SK-N-MC (cell line): ENCODE results near the gene ITGB4.

Experiments used
- DNase-seq: peaks from one replicate; pipeline ENCODE4 v3.0.0-alpha.2; 2011; ENCODE audit warnings: low read depth, low spot score
- H3K27ac ChIP-seq: fragments of 200-600 bp; sonication (generic); 2 replicates; pipeline ENCODE4 v1.5.1; 2016; ENCODE audit warnings: mixed run types
- H3K36me3 ChIP-seq: fragments of 200-600 bp; sonication (generic); 2 replicates; pipeline ENCODE4 v1.6.1; 2017; ENCODE audit warnings: antibody characterized with exemption, low read length, mixed read lengths; ENCODE audit not compliant: insufficient read depth
- H3K4me3 ChIP-seq: fragments of 200-600 bp; sonication (generic); 2 replicates; pipeline ENCODE4 v1.5.1; 2016
- H3K9ac ChIP-seq: fragments of 200-600 bp; sonication (generic); 2 replicates; pipeline ENCODE4 v1.8.0; 2017; ENCODE audit warnings: mixed run types, mixed read lengths; ENCODE audit not compliant: insufficient read length
- H3K9me3 ChIP-seq: fragments of 200-600 bp; sonication (generic); 2 replicates; pipeline ENCODE4 v1.6.1; 2017; ENCODE audit warnings: low read depth, mild to moderate bottlenecking, antibody characterized with exemption, low read length, moderate library complexity, mixed read lengths
- EZH2 ChIP-seq: fragments of 200-600 bp; sonication (generic); IDR thresholded peaks from one replicate; pipeline ENCODE4 v1.6.1; 2017; ENCODE audit warnings: antibody characterized with exemption
- FOXP2 ChIP-seq: optimal IDR thresholded peaks from 2 replicates; pipeline ENCODE3; 2011; ENCODE audit warnings: mild to moderate bottlenecking, moderate library complexity; ENCODE audit not compliant: insufficient read depth; ENCODE audit errors: extremely low read length, control extremely low read depth
- POLR2AphosphoS5 ChIP-seq: IDR thresholded peaks from 2 replicates; pipeline ENCODE4 v1.6.1; 2012; ENCODE audit warnings: mild to moderate bottlenecking, low read depth, low read length, borderline replicate concordance

Gene ITGB4

DNA sequence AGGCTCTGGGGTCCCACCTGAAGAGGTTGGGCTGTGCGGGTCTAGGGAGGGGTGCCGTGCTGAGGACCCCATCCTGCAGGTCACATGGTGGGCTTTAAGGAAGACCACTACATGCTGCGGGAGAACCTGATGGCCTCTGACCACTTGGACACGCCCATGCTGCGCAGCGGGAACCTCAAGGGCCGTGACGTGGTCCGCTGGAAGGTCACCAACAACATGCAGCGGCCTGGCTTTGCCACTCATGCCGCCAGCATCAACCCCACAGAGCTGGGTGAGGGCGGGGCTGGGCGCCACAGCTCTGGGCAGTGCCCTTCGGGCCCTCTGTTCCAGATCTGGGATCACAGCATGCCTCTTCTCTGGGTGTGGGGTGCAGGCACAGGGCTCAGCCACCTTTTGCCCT is 18.5 kb downstream of the ITGB4 start:
- no peak overlapping the region for H3K9ac ChIP-seq
- H3K36me3 ChIP-seq, result no peaks in the 10 kb centered on the region
- TF ChIP-seq FOXP2 (no peak), POLR2AphosphoS5 (no peak), EZH2 (no peak)
- no peak overlapping the region for H3K4me3 ChIP-seq
- no peak overlapping the region for H3K27ac ChIP-seq
- no peak for DNase-seq
- H3K9me3 ChIP-seq, result no peaks in the 10 kb centered on the region

DNA sequence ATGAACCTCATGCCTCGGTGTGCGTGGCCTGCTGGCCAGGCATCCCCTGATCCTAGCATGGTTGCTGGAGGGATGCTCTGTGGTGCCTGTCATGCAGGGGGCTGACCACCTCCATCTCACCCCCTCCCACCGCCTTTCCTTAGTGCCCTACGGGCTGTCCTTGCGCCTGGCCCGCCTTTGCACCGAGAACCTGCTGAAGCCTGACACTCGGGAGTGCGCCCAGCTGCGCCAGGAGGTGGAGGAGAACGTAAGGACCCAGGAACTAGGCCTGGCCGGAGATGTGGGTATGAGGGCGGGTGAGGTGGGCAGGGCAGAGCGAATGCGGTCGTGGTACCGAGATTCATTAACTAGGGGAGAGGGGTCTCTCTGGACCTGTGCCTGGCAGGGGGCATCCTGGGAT is 19.0 kb downstream of the ITGB4 start:
- H3K9ac ChIP-seq, result no peak overlapping the region
- TF ChIP-seq EZH2 (no peak), FOXP2 (no peak), POLR2AphosphoS5 (no peak)
- no peak overlapping the region for H3K4me3 ChIP-seq
- H3K9me3 ChIP-seq, result no peaks in the 10 kb centered on the region
- no peak overlapping the region for H3K27ac ChIP-seq
- DNase-seq, result no peak
- no peaks in the 10 kb centered on the region for H3K36me3 ChIP-seq

DNA sequence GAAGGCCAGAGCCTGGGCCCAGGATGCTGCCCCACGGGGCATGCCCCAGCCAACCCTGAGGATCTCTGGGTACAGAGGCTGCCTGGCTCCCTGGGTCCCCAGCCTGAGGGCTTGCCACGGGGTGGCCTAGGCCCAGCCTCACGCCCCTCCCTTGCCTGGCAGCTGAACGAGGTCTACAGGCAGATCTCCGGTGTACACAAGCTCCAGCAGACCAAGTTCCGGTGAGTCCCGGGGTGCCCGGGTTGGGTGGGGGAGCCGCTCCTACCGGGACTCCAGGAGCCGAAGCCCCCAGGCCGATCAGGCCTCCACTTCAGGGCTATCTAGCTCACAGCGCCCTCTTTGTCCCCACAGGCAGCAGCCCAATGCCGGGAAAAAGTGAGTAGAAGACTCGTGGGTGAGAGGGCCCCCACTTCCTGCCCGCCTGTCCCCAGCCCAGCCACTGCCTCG is 19.4 kb downstream of the ITGB4 start:
- Histone ChIP-seq H3K27ac (no peak overlapping the region), H3K9me3 (no peaks in the 10 kb centered on the region), H3K9ac (no peak overlapping the region), H3K36me3 (no peaks in the 10 kb centered on the region), H3K4me3 (no peak overlapping the region)
- TF ChIP-seq EZH2 (no peak), POLR2AphosphoS5 (no peak), FOXP2 (no peak)
- DNase-seq, result no peak

DNA sequence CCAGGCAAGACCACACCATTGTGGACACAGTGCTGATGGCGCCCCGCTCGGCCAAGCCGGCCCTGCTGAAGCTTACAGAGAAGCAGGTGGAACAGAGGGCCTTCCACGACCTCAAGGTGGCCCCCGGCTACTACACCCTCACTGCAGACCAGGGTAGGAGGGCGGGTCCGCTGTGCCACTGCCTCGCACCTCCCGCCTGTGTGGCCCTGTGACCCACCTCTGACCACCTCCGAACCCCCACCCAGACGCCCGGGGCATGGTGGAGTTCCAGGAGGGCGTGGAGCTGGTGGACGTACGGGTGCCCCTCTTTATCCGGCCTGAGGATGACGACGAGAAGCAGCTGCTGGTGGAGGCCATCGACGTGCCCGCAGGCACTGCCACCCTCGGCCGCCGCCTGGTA is 21.1 kb downstream of the ITGB4 start:
- no peak for DNase-seq
- Histone ChIP-seq H3K27ac (no peak overlapping the region), H3K36me3 (no peaks in the 10 kb centered on the region), H3K4me3 (no peak overlapping the region), H3K9me3 (no peaks in the 10 kb centered on the region), H3K9ac (no peak overlapping the region)
- TF ChIP-seq FOXP2 (no peak), EZH2 (no peak), POLR2AphosphoS5 (no peak)

DNA sequence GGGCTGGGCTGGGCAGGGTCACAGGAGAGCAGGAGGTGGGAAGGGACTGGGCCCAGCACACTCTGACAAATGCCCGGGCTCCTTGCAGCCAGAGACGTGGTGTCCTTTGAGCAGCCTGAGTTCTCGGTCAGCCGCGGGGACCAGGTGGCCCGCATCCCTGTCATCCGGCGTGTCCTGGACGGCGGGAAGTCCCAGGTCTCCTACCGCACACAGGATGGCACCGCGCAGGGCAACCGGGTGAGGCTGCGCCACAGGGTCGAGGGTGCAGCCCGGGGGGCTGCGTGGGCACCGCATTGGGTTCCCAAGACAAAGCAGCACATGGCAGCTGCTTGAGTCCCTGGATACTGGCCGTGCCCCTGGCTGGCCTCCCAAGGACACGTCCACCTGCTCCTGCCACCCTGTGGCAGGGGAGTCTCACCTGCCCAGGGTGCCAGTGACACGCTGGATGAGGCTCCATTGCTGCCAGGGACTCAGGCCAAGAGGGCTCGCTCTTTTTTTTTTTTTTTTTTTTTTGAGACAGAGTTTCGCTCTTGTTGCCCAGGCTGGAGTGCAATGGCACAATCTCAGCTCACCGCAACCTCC is 22.5 kb downstream of the ITGB4 start:
- DNase-seq, result no peak
- H3K9ac ChIP-seq, result no peak overlapping the region
- no peak overlapping the region for H3K27ac ChIP-seq
- H3K36me3 ChIP-seq, result no peaks in the 10 kb centered on the region
- no peak overlapping the region for H3K4me3 ChIP-seq
- no peak for TF ChIP-seq FOXP2
- no peak for TF ChIP-seq EZH2
- no peak for TF ChIP-seq POLR2AphosphoS5
- H3K9me3 ChIP-seq, result no peaks in the 10 kb centered on the region

DNA sequence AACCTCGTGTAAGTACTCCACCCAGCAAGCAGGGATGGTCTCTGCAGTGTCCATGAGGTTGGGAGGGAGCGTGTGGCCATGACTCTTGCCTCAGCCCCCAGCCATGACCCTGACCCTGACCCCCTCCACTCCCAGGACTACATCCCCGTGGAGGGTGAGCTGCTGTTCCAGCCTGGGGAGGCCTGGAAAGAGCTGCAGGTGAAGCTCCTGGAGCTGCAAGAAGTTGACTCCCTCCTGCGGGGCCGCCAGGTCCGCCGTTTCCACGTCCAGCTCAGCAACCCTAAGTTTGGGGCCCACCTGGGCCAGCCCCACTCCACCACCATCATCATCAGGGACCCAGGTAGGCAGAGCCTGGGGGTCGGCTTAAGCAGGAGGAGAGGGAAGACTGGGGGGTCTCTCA is 27.4 kb downstream of the ITGB4 start:
- Histone ChIP-seq H3K36me3 (no peaks in the 10 kb centered on the region), H3K9me3 (no peaks in the 10 kb centered on the region), H3K27ac (no peak overlapping the region), H3K4me3 (no peak overlapping the region), H3K9ac (no peak overlapping the region)
- TF ChIP-seq EZH2, result no peak
- TF ChIP-seq POLR2AphosphoS5, result no peak
- TF ChIP-seq FOXP2, result no peak
- no peak for DNase-seq

DNA sequence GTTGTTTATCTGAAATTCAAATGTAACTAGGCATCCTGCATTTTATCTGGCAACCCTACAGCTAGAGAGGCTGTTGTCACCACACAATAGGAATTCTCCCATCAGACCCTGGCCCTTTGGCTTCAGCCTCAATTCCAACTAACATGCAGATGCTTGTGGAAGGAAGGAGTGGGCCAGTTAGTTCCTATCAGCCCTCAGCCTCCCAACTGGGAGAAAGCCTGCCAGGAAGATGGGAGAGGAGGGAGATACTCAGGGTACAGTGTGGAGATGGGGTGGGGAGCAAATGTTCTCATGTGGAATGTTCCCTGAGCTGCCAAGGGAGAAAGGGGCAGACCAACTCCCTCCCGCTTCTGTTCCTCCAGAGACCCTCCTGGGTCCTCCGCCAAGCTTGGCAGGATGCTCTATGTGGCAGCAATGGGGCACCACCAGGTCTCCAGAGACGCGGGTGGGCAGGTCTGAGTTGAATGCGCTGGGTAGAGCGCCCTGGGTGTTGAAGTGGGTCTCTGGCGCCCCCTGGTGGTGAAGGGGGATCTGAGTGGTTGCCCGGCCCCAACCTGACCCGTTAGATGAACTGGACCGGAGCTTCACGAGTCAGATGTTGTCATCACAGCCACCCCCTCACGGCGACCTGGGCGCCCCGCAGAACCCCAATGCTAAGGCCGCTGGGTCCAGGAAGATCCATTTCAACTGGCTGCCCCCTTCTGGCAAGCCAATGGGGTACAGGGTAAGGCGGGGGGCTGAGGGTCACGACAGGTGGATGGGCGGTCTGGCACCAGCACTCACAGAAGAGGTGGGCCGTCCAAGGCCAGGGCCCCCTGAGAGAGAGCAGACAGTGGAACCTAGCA is 28.5 kb downstream of the ITGB4 start:
- no peak for TF ChIP-seq POLR2AphosphoS5
- TF ChIP-seq EZH2, result no peak
- TF ChIP-seq FOXP2, result no peak
- no peak overlapping the region for H3K9ac ChIP-seq
- H3K36me3 ChIP-seq, result no peaks in the 10 kb centered on the region
- no peak for DNase-seq
- H3K27ac ChIP-seq, result no peak overlapping the region
- peak overlapping the region; percentile 16; the same call in 1 of the 2 replicates for H3K4me3 ChIP-seq
- H3K9me3 ChIP-seq, result no peaks in the 10 kb centered on the region

DNA sequence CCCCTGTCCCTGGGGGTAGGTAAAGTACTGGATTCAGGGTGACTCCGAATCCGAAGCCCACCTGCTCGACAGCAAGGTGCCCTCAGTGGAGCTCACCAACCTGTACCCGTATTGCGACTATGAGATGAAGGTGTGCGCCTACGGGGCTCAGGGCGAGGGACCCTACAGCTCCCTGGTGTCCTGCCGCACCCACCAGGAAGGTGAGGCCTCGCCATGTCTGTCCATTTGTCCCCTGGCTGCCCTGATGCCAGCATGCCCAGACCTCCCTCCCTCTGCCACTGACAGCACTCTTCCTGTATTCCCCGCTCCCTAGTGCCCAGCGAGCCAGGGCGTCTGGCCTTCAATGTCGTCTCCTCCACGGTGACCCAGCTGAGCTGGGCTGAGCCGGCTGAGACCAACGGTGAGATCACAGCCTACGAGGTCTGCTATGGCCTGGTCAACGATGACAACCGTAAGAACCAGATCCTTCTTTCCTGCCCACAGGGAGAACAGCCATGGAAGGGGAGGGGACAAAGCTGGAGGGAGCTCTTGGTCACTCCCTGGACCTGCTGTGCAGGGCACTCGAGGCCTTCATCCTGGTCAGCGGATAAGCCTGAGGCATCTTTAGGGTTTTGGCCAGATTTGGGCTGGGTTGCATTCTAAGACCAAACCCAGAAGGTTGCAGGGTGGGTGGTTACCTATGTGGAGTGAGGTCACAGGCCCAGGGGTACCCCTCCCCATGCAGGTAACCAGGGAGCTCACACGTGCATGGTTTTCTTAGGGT is 29.6 kb downstream of the ITGB4 start:
- Histone ChIP-seq H3K9me3 (no peaks in the 10 kb centered on the region), H3K27ac (no peak overlapping the region), H3K36me3 (no peaks in the 10 kb centered on the region), H3K9ac (no peak overlapping the region), H3K4me3 (no peak overlapping the region)
- no peak for TF ChIP-seq POLR2AphosphoS5
- TF ChIP-seq FOXP2, result no peak
- TF ChIP-seq EZH2, result no peak
- DNase-seq, result no peak
